Stimulated activated CD8-positive, alpha-beta memory T cell treated with anti-CD3 and anti-CD28 coated beads, Interleukin-4, amount 100 ng/mL, for 4 hours (primary cell): Measurements from ENCODE around the gene NUDT14.

ENCODE experiments used
- DNase-seq, 2 donors: peaks; one replicate each; pipeline ENCODE4 v3.0.0-alpha.2; 2020; ENCODE audit warnings: low read depth in 2 of 2, low spot score in 1 of 2

NUDT14 gene

DNA sequence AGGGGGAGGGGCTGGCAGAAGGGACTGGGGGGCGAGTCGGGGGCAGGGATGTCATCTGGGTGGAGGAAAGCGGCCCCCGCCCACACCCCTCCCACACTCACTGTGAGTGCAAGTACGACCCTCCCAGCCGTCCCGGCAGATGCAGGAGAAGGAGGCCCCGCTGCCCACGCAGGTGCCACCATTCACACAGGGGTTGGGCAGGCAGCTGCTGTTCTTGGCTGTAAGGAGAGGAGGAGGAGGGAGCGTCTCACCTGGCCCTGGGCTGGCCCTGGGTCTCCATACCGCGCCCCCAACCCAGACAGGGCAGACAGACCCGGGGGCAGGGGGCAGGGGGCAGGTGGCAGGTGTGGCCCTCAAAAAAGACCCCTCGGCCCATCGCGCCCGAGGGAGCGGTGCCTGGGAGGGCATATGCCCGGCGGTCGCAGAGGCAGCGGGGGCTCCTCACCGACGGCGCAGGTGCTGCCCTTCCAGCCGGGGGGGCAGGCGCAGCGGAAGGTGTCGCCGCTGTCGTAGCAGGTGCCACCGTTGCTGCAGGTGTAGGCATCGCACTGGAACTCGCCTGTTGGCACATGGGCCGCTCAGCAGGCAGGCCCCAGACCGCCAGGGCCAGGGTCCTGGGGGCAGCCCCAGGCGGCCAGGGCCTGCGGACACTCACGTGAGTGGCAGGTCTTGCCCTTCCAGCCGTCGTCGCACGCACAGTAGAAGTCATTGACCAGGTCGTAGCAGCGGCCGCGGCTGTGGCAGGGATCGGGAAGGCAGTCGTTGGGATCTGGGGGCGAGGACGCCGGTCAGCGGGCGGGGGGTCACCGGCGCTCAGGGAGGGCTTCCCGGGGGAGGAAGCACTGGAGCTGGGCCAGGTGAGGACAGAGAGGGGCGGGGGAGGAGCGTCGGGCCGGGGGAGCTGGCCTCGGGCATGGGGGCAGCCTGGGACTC lies 33.2 kb downstream of the NUDT14 start:
- DNase-seq: no peak

DNA sequence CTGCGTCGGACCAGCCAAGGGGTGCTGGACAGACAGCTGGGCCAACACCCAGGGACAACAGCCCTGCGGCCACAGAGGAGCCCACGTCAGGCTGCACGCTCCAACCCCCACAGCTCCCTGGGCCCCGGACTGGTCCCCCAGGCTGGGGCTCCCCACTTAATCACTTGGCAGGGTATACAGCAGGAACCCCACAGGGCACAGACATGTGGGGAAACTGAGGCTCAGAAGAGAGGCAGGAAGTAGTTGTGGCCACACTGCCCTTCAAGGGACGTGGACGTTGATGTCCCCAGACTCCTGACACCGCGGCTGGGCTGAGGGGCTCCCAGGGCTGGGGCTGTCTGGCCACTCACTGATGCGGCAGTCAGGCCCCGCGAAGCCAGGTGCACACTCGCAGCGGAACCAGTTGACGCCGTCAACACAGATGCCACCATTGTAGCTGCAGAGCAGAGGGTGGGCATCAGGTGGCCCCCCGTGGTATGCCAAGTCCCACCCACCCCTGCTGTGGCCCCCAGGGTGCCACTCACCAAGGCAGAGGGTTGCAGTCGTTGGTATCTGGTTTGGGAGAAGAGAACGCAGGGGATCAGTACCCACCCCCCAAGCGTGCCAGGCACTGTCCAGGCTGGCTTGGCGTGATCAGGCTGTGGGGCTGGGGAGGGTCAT lies 34.0 kb downstream of the NUDT14 start:
- no peak for DNase-seq

DNA sequence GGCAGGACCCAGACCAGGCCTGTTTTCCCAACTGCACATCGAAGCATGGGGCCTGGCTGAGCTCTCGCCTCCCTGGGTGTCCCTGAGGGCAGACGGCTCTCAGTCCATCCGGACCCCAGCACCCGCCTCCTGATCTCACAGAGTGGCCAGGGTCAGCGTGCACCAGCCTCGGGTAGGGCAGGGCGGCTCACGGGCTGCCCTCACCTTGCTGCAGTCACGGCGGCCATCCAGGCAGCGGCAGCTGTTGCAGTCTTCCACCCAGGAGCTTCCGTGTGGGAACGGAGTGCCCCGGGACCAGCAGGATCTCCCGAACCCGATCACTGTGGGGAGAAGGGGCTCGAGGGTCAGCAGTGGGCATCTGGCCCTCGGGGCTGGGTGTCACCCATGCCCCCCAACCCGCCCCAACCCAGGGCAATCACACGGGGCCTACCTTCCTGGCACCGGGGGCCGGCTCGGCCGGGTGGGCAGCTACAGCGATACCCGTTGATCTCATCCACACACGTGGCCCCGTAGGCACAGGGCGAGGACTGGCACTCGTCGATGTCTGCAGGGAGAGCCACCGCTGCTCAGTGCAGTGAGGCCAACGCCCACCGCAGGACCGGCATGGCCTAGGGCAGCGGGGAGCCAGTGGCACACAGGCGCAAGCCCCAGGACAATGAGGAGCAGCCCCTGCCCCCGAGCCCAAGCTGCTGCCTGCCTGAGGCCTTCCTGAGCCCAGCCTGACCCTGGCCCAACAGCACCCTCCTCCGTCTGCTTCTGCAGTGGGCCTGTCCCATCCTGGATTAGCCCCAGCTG lies 34.7 kb downstream of the NUDT14 start:
- no peak for DNase-seq

DNA sequence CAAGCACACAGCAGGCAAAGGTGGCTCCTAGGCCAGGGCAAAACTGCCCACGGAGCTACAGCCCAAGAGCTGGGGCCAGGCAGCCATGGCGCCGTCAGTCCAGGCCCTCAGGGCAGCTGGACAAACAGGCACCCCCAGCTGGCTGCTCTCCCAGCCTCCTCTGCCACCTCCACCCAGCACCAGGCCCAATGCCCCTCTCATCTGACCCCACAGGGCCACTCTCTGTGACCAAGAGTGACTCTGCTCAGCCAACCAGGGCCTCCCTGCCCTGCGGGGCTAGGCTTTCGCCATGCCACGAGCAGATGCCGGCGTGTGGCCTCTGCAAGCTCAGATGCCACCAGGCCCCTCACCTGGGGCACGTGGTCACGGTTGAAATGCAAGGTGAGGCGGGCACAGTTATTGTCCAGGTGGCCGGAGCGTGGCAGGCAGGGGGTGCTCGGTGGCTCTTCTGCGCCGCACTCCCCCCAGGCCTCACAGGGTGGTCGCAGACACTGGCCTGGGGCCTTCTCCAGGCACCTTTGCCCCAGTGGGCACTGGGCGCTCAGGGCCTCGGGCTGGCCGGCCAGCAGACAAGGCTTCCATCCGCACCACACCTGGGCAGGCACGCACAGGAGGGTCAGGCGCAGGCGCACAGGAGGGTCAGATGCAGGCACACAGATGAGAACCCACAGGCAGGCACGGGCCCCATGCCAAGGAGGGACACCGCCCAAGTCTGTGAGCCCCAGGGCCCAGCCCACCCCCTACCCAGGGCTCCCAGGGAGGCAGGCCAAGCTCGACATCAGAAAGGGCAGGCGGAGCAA lies 35.5 kb downstream of the NUDT14 start:
- no peak for DNase-seq

DNA sequence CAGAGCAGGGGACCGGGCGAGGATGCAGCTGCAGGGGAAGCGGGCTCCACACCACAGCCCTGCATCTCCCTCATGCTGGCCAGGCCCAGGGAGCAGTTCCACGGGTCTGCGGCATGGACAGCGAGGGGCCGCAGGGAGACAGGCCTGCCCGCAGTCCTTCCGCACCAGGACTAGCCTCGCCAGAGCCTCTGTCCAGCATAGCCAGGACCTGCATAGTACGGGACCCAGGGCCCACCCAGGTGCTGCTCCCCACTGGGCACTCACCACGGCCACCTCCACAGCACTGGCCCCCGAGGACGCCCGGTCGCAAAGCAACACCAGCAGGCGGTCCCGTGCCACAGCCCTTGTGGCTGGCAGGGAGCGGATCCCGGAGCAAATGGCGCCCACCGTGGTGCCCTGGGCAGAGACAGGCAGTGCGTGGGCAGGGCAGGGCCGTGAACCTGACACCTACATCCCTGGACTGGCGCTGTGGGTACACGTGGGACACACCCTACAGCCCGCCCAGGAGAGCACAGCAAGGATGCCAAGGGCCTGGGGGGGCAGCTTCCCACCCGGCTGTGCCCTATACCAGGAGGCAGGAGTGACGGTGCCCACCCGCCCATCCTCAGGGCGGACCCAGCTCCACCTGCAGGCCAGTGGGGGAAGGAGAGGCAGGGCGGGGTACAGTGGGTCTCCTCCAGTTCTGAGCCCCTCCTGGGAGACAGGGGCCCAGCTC lies 36.3 kb downstream of the NUDT14 start:
- DNase-seq: no peak

DNA sequence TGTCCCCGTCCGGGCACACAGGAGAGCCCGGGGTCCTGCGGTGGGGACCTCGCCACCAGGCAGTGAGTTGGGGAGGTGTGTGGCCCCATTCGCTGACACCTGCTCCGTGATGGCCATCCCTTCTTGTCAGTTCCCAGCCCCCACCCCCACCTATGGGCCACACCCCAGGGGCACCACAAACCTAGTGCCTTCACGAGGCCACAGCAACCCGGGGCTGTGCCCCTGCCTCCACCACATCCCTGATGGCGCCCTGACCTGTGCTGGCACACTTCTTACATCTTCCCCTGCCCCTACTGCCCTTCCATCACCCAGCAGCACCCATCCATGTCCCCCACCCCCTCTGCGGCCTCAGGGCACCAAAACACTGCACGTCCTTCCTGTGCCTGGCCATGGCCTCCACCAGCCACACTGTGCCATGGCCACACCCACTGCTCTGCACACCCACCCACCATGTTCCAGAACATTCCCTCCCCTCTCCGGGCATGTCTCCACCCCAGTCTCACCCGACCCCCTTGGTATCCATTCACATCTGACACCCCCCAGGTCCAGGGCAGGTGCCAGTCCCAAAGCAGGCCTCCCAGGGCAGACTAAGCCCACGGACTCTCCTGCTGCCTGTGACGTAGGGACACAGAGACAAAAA lies 37.0 kb downstream of the NUDT14 start:
- no peak for DNase-seq

DNA sequence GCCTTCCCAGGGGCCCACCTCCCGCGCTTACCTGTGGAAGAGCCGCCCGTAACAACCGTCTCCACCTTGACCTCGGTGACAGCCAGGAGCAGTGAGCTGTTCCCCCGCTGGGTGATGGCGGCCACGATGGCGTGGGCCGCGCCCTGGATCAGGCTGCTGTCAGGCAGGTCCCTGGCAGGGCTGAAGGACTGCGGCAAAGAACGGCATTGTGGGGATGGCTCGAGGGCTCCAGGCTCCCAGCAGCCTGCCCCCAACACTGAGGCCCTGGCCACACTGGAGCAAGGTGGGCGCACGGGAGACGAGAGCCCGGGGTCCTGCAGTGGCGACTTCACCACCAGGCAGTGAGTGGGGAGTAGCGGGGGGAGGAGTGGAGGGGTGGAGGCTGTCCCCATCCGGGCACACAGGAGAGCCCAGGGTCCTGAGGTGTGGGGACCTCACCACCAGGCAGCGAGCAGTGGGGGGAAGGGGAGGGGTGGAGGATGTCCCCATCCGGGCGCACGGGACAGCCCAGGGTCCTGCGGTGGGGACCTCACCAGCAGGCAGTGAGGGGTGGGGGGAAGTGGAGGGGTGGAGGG lies 37.6 kb downstream of the NUDT14 start:
- no peak for DNase-seq

DNA sequence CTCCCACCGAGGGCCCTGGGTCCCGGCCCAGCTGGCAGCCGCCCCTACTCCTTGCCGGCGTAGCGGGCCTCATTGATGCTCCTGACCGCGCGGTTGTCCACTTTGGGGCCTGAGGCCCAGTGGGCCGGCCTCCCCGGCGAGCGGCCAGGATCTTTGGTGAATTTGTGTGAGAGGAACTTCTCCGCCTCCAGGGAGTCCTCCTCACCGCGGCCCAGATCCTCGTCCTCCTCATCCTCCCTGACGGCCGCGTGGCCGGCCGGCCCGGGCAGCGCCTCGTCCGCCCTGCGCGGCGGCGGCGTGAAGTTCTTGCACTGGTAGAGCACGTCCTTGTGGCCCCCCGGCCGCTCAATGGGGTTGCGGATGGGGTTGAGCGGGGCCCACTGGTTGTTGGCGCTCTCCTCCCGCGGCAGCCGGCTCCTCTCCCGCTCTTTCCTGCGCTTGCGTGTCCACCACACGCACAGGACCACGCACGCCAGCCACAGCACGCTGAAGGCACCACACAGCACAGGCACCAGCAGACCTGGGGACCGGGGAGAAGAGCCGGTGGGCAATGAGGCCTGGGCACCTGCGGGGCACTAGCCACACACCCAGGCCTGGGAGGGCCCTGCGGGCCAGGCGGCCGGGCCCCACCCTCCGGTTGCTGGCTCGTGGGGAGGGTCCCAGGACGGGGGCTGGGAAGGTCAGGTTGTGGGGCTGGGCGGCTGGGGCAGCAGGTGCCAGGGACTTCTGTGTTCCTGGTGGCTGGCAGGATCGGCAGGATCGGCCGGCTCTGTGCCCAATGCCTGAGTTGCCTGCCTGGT lies 38.3 kb downstream of the NUDT14 start:
- no peak for DNase-seq

DNA sequence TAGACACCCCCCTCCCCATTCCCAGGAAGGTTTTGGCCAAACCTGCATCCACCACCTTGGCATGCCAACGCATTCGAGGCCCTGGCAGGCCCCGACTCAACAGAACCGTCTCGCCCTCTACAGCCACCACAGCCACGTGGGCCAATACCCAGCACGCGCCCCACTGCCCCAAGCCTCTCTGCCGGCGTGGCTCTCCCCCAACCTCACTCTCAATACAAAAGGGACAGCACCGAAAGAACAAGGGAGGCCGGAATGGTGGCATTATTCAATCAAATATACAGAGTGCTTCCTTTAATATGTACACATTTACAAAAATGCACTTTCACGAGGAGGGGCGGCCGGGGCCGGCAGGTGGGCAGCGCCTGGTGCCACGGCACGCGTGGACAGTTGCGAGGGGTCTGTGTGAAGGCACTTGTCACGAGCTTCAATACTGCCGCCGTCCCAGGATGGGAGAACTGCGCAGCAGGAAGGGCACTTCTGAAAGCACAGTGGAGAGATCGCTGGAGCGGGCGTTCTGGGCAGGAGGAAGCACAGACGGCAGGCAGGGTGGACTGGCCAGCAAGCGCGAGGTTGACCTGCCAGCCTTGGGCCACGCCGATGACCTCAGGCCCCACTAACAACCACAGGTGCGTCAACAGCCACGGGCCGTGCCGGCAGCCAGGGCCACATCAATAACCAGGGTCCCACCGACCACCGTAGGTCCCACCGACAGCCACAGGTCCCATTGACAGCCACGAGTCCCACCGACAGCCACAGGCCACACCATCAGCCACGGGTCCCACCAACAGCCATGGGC lies 39.4 kb downstream of the NUDT14 start:
- DNase-seq: no peak

DNA sequence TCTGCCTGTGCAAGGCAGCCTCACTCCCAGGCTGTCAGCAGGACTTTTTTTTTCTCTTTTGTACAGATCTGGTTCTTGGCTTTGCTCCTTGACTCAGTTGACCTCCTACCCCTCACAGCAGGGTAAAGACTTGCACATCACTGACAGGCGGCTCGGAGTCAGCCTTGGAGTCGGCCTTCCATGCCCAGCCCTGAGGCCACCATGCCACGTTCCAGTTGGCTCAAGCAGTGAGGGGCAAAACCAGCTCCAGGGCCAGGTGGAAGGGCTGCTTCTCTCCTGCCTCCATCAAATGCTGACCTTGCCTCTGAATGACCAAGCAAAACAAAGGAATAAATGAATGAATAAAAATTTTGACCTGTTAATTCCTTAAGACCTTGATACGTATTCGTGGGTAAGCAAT lies 40.1 kb downstream of the NUDT14 start:
- no peak for DNase-seq

DNA sequence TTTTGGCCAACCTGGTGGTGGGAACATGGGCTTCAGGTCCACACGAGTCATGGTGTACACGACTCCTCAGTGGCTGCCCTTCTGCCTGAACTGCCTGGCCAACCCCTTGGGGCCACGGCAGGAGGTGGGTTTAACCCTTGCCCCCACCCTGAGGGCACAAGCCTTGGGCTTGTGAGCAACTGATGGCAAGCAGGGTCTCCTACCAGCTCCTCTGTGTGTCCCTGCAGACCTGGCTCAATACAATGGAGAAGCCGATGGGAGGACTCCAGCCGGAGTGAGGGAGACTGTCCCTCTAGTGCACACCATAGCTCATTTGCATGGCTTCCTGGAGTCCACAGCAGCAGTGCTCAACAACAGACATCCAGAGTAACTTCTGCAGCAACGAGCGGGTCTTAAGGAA lies 40.5 kb downstream of the NUDT14 start:
- no peak for DNase-seq

DNA sequence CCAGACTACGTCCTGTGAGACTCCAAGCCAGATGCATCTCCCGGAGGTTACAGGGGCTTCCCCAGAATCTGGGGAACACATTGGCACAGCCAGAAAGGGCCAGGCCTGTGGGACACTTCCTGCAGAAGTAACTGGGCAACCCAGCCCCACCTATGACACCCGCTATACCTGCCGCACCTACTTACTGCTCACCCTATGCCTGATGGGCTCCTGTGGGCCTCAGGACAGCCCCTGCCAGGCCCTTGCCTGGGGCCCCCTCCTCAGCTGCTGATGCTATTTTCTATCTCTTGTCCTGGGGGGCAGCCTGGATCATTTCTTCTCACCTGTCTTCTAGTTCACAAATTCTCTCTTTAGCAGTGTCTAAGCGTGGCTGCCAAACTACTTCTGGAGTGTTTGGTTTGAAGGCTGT lies 41.3 kb downstream of the NUDT14 start:
- DNase-seq: no peak

DNA sequence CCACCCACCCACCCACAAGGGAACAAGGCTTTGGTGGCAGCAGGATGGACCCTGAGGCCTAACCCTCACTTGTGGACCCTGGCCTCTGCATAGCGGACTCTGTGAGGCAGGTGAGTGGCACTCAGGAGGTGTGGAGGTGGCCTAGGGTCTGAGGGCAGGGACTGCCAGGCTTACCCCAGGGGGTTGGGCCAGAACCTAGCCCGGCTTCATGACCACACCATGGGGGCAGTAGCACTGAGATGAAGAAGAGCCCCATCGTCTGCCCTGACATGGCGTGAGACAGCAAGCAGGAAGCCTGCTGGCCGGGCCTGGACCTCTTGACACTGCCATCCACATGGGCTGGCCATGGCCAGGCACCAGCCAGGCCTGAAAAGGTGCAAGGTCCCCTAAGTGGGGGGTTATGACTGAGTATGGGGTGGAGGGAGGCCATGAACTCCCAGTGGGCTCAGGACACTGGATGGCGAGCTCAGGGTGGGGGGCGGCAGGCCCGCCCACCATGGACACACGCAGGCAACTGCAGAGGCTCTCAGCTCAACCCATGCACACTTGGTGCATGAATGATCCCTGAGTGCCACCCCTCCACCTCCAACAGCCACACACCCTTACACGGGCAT lies 41.8 kb downstream of the NUDT14 start:
- no peak for DNase-seq

DNA sequence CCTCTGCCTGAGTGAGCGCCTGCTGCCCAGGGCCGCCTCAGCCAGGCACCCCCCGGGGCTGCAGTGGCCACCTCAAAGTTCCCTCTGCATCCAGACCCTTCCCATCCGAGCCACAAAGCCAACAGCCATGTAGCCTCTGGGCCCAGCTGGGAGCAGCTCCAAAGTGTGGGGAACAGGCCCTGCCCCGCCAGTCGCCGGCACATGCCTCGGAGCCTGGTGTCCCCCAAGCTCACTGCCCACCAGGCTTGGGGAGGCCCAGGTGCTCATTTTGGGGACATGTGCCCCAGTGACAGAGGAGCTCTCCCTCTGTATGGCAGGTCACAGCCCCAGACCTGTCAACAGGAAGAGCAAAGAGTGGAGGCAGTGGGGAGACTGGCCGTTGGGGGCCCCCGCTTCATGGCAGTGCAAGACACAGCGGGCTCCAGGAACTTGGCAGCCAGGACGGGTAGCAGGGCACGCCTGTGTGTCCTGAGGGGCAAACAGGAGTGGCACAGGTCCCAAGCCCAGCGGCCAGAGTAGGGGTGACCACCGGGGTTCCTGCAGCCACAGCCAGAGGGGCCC lies 42.5 kb downstream of the NUDT14 start:
- DNase-seq: no peak

DNA sequence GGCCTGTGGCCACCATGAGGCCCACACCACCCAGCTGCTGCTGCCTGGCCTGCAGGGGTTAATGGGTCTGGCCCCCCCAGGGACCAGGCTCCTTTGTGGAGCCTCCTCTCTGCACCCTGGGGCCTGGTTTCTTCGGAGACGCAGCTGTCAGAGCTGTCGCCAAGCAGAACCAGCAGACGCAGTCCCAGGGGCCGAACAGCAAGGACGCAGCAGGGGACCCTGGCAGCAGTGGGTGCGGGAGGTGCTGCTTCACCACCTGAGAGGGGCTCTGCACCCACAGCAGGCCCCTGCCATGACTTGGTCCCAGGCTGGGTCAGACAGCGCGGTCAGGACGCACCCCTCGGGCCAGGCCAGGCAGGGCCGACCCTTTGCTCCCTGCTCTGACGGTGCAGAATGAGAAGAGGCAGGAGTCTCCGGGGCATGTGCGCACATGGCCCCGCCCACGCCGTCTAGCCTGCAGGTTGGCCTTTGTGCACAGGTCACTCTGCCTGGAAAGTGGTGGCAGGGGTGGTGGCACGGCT lies 43.0 kb downstream of the NUDT14 start:
- no peak for DNase-seq

DNA sequence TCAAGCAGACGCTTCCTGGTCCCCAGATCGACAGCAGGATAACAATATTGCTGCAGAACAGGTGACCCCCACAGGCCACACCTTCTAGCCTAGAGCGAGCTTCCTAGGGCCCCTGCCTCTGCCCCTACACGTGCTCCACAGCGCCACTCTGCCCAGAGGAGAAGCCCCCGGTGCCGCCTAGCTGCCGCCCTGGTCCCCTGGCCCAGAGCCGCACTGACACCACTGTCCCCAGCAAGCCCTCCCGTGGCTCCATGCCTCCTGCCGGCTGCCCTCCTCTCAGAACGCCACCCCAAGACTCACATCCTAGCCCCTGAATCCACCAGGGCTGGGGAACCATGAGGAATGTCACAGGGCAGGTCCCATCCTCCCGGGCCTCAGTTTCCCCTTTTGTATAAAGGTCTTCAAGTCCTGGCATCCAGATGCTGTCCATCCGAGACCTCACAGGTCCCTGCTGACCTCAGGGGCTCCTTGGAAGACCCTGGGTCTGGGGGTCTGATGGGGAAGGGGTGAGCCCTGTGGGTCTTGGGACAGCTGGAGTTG lies 43.6 kb downstream of the NUDT14 start:
- DNase-seq: no peak
